ENCODE results near the gene OR6K6. TPM values are rescaled to one million over a fixed set of nuclear protein-coding genes. Genes with fewer than 3 reads are reported as not detected.

OR6K6 gene
- total and polyA plus RNA-seq, 2 experiments from 2014 or later, result not detected

DNA sequence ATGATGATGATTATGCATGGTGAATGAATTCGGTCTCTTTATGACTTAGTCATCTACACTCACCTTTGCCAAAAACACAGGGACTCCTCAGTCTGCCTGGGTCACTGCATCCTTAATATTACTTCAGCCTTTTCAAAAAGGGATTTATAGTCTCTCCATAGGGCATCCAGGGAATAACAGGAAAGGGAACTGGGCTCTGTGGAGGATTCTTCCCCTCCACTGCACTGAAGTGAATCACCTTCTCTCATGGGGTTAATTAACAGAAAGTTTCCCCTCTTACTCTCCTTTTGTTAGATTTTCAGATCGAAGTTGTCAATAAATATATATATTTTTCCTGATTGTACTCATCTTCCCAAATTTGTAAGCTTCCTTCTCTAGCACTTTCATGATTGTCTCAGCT lies 33.9 kb upstream of the OR6K6 start, which contains the start of gene OR6K3:
Gene OR6K3, minus strand, starts transcription at position 101 of the 400 bp plus-strand sequence. CDS start 2,605 bp downstream, outside the sequence.
- WGBS (ENCODE audit: low lambda C conversion rate, missing lambda C conversion rate), result 88% methylated on average over 2 of the region's 2 CpGs
- H3K79me2 ChIP-seq, result no peaks in the 10 kb centered on the region
- H3K9me2 ChIP-seq (replicated peaks; ENCODE audit: insufficient read depth), result no peaks in the 10 kb centered on the region
- H2AFZ ChIP-seq, result no peak within 1 kb of the TSS
- no peak for TF ChIP-seq EZH2phosphoT487 (IDR thresholded peaks at IDR 0.05; ENCODE audit: low read depth, severe bottlenecking, unreplicated experiment)
- TF ChIP-seq, protein P1, sequence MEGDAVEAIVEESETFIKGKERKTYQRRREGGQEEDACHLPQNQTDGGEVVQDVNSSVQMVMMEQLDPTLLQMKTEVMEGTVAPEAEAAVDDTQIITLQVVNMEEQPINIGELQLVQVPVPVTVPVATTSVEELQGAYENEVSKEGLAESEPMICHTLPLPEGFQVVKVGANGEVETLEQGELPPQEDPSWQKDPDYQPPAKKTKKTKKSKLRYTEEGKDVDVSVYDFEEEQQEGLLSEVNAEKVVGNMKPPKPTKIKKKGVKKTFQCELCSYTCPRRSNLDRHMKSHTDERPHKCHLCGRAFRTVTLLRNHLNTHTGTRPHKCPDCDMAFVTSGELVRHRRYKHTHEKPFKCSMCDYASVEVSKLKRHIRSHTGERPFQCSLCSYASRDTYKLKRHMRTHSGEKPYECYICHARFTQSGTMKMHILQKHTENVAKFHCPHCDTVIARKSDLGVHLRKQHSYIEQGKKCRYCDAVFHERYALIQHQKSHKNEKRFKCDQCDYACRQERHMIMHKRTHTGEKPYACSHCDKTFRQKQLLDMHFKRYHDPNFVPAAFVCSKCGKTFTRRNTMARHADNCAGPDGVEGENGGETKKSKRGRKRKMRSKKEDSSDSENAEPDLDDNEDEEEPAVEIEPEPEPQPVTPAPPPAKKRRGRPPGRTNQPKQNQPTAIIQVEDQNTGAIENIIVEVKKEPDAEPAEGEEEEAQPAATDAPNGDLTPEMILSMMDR (IDR thresholded peaks at IDR 0.05; ENCODE audit: poor library complexity), result no peak
- DNase-seq (ENCODE audit: low spot score), result no peak
- H3K27ac ChIP-seq, result no peak within 1 kb of the TSS
- no peaks in the 10 kb centered on the region for H3K36me3 ChIP-seq (replicated peaks; ENCODE audit: insufficient read depth, low read depth)
- H4K20me1 ChIP-seq (ENCODE audit: insufficient read depth, poor library complexity, severe bottlenecking), result no peaks in the 10 kb centered on the region
- H3K4me2 ChIP-seq, result no peak within 1 kb of the TSS
- H3K27me3 ChIP-seq, result no peaks in the 10 kb centered on the region
- no peaks in the 10 kb centered on the region for H3K4me1 ChIP-seq (ENCODE audit: insufficient read depth)
- no peak within 1 kb of the TSS for H3K4me3 ChIP-seq
- H3K9me3 ChIP-seq (ENCODE audit: low read depth), result no peaks in the 10 kb centered on the region

- WGBS (ENCODE audit: low lambda C conversion rate, missing lambda C conversion rate), result 97% methylated on average over 5 of the region's 5 CpGs
- H3K4me3 ChIP-seq, result no peak overlapping the region
These were observed 30.1 kb upstream of the OR6K6 start for GRCh38 chr1:158724442-158724841.

DNA sequence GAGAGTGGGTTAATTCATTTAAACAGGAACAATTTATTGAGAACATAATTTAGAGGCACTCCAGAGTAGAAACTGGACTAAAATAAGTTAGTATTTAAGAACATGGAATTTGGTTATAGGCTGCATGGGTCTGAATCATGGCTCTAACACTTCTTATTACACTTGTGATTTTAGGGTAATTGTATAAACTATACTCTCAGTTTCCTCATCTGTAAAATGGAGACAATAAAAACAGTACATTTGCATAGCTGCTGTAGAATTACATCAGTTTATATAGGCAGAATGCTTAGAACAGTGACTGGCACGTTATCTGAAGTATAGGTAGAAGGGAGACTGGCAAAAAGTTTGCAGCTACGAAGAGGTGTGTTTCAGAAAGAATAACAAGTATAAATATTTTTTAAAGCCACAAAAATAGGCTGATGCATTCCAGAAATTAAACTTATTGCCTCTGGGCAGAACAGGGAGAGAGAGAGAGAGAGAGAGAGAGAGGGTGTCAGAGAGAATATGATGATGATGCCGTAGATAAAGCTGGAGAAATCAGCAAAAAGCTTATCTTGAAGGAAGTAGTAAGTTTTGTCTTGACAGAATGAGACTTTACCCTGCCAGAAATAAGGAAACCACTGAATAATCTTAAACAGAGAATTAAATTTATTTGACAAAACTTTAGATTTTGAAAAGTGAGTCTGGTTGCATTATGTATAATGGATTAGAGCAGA lies 25.9 kb upstream of the OR6K6 start:
- no peaks in the 10 kb centered on the region for H4K20me1 ChIP-seq (ENCODE audit: insufficient read depth, poor library complexity, severe bottlenecking)
- WGBS (ENCODE audit: low lambda C conversion rate, missing lambda C conversion rate), result 56% methylated on average over 3 of the region's 3 CpGs
- TF ChIP-seq EZH2 (IDR thresholded peaks at IDR 0.05; ENCODE audit: borderline replicate concordance) (no peak), EZH2phosphoT487 (IDR thresholded peaks at IDR 0.05; ENCODE audit: low read depth, severe bottlenecking, unreplicated experiment) (no peak)
- TF ChIP-seq, protein P1 (IDR thresholded peaks at IDR 0.05; ENCODE audit: poor library complexity), result no peak
- no peak overlapping the region for H2AFZ ChIP-seq
- no peak overlapping the region for H3K4me3 ChIP-seq
- H3K27me3 ChIP-seq, result no peaks in the 10 kb centered on the region
- H3K79me2 ChIP-seq, result no peaks in the 10 kb centered on the region
- no peaks in the 10 kb centered on the region for H3K36me3 ChIP-seq (replicated peaks; ENCODE audit: insufficient read depth, low read depth)
- DNase-seq (ENCODE audit: low spot score), result no peak
- H3K9me2 ChIP-seq (replicated peaks; ENCODE audit: insufficient read depth), result no peaks in the 10 kb centered on the region
- H3K4me2 ChIP-seq, result no peak overlapping the region
- H3K4me1 ChIP-seq (ENCODE audit: insufficient read depth), result no peaks in the 10 kb centered on the region
- H3K9me3 ChIP-seq (ENCODE audit: low read depth), result no peaks in the 10 kb centered on the region
- no peak overlapping the region for H3K27ac ChIP-seq

More at GRCh38 chr1:158724442-158724841, 30.1 kb upstream of the OR6K6 start:
- Histone ChIP-seq H3K36me3 (replicated peaks; ENCODE audit: insufficient read depth, low read depth) (no peaks in the 10 kb centered on the region), H3K27me3 (no peaks in the 10 kb centered on the region), H3K79me2 (no peaks in the 10 kb centered on the region), H4K20me1 (ENCODE audit: insufficient read depth, poor library complexity, severe bottlenecking) (no peaks in the 10 kb centered on the region), H3K9me2 (replicated peaks; ENCODE audit: insufficient read depth) (no peaks in the 10 kb centered on the region), H3K9me3 (ENCODE audit: low read depth) (no peaks in the 10 kb centered on the region), H3K4me2 (no peak overlapping the region), H3K4me1 (ENCODE audit: insufficient read depth) (no peaks in the 10 kb centered on the region), H3K27ac (no peak overlapping the region), H2AFZ (no peak overlapping the region)
- TF ChIP-seq EZH2phosphoT487 (IDR thresholded peaks at IDR 0.05; ENCODE audit: low read depth, severe bottlenecking, unreplicated experiment), result no peak
- TF ChIP-seq, protein P1 (IDR thresholded peaks at IDR 0.05; ENCODE audit: poor library complexity), result no peak
- TF ChIP-seq EZH2 (IDR thresholded peaks at IDR 0.05; ENCODE audit: borderline replicate concordance), result no peak
- no peak for DNase-seq (ENCODE audit: low spot score)

All from hepatocyte (in vitro differentiated cells).